ENCODE results near the gene COX5A. TPM values are rescaled to one million over a fixed set of nuclear protein-coding genes. Genes with fewer than 3 reads are reported as not detected.

The COX5A gene
- total RNA-seq, 5 donors from 2014 or later (not counting 1 experiment from before 2014, with no cell fraction given), result 58.5 to 83.1 (median 76.7) TPM

DNA sequence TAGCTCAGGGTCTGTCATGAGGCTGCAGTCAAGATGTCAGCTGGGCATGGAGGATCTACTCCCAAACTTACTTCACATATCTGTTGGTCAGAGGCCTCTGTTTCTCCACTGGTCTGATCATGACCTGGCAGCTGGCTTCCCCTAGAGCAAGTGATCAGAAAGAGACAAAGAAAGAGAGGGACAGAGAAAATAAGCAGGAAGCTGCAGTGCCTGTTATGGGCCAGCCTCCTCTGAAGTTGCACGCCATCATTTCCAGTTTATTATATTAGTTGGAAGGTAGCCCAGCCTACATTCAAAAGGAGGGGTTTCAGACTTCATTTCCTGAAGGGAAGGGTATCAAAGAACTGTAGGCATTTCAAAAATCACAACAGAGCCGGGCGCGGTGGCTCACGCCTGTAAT lies 23.7 kb upstream of the COX5A start:
- Histone ChIP-seq H3K9me3 (no peaks in the 10 kb centered on the region), H3K4me3 (ENCODE audit: control insufficient read depth in 1 of 2, extremely low read depth in 1 of 2, low read length in 1 of 2) (no peak overlapping the region), H3K27me3 (replicated peaks in 1 of 2; ENCODE audit: control insufficient read depth in 2 of 2, extremely low read depth in 1 of 2, insufficient read depth in 2 of 2, low read length in 1 of 2) (peaks cover 0 to 39% of the 10 kb centered on the region in 2 experiments), H3K27ac (ENCODE audit: low read length) (no peak overlapping the region), H3K36me3 (ENCODE audit: control insufficient read depth in 2 of 2, extremely low read depth in 1 of 2, insufficient read depth in 1 of 2, low read length in 1 of 2) (no peaks in the 10 kb centered on the region), H3K4me1 (ENCODE audit: control insufficient read depth in 1 of 2, extremely low read depth in 1 of 2, insufficient read depth in 2 of 2, low read length in 2 of 2) (peaks cover 0 to 27% of the 10 kb centered on the region in 2 experiments)
- Mint-ChIP-seq H3K36me3 (no peaks in the 10 kb centered on the region), H3K9me3 (no peaks in the 10 kb centered on the region), H3K27me3 (peaks cover 12 to 29% of the 10 kb centered on the region in 2 donors), H3K27ac (no peak overlapping the region), H3K4me1 (peaks cover 19 to 27% (median 23%) of the 10 kb centered on the region in 3 donors), H3K4me3 (no peak overlapping the region)
- 91% methylated on average over 4 of the region's 5 CpGs for WGBS (ENCODE audit: insufficient coverage)
- POLR2A ChIA-PET, result no interaction called here
- CTCF ChIA-PET, result interaction anchor here (0.5 to 0.7 kb wide), 2 partner anchors 11 to 163 kb away, joined by 4 read pairs; no protein-coding TSS in a partner anchor
- ATAC-seq (replicated peaks in 1 of 4) (no peak), DNase-seq (no peak)

DNA sequence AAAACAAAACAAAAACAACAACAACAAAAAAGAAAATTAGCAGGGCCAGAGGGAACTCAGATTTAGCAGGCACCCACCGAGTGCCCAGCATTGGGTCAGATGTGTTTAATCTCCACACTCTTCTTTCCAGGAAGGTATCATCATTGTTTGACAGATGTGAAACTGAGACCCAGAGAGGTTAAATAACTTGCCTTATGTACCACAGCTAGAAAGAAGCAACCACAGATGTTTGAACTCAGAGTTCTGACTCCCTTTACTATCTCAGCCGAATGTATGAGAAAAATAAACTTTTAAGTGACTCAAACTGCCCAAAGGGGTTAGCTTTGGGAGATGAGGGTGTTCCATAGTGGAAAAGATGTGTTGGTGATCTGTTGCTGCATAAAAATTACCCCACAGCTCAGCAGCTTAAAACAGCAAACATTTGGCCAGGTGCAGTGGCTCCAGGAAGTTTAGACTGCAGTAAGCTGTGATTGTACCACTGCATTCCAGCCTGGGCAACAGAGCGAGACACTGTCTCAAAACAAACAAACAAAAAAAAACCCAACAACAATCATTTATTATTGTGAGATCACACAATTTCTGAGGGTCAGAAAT lies 23.2 kb upstream of the COX5A start:
- no peaks in the 10 kb centered on the region for H3K9me3 Mint-ChIP-seq
- Histone ChIP-seq H3K4me1 (ENCODE audit: control insufficient read depth in 1 of 2, extremely low read depth in 1 of 2, insufficient read depth in 2 of 2, low read length in 2 of 2) (peaks cover 0 to 28% of the 10 kb centered on the region in 2 experiments), H3K4me3 (ENCODE audit: control insufficient read depth in 1 of 2, extremely low read depth in 1 of 2, low read length in 1 of 2) (no peak overlapping the region), H3K9me3 (no peaks in the 10 kb centered on the region), H3K27ac (ENCODE audit: low read length) (no peak overlapping the region), H3K36me3 (ENCODE audit: control insufficient read depth in 2 of 2, extremely low read depth in 1 of 2, insufficient read depth in 1 of 2, low read length in 1 of 2) (no peaks in the 10 kb centered on the region), H3K27me3 (replicated peaks in 1 of 2; ENCODE audit: control insufficient read depth in 2 of 2, extremely low read depth in 1 of 2, insufficient read depth in 2 of 2, low read length in 1 of 2) (peaks cover 0 to 39% of the 10 kb centered on the region in 2 experiments)
- ChIA-PET CTCF (interaction anchor here in 1 of 2 donors (0.5 to 1.6 kb wide), 3 partner anchors 10 kb away, joined by 3 to 8 read pairs (median 4); no protein-coding TSS in a partner anchor), POLR2A (no interaction called here)
- peaks cover 12 to 29% of the 10 kb centered on the region in 2 donors for H3K27me3 Mint-ChIP-seq
- H3K4me1 Mint-ChIP-seq, result peaks cover 19 to 27% (median 23%) of the 10 kb centered on the region in 3 donors
- DNase-seq (no peak), ATAC-seq (replicated peaks in 1 of 4) (no peak)
- no peak overlapping the region for H3K4me3 Mint-ChIP-seq
- H3K27ac Mint-ChIP-seq, result no peak overlapping the region
- no peaks in the 10 kb centered on the region for H3K36me3 Mint-ChIP-seq
- WGBS (ENCODE audit: insufficient coverage), result 40% methylated on average over 1 of the region's 3 CpGs

- peaks cover 3 to 36% of the 10 kb centered on the region in 2 experiments for H3K4me1 ChIP-seq (ENCODE audit: control insufficient read depth in 1 of 2, extremely low read depth in 1 of 2, insufficient read depth in 2 of 2, low read length in 2 of 2)
- DNase-seq (no peak), ATAC-seq (replicated peaks in 1 of 4) (no peak)
- ChIA-PET CTCF (interaction anchor here in 1 of 2 donors (0.5 to 1.6 kb wide), 2 partner anchors 10 to 11 kb away, joined by 3 to 8 read pairs; no protein-coding TSS in a partner anchor), POLR2A (interaction anchor here in 1 of 2 donors (0.6 kb wide), 1 partner anchor 25 kb away, joined by 3 read pairs; no protein-coding TSS in a partner anchor)
- no peaks in the 10 kb centered on the region for H3K36me3 ChIP-seq (ENCODE audit: control insufficient read depth in 2 of 2, extremely low read depth in 1 of 2, insufficient read depth in 1 of 2, low read length in 1 of 2)
- no peak overlapping the region for H3K4me3 Mint-ChIP-seq
- H3K9me3 ChIP-seq, result no peaks in the 10 kb centered on the region
- no CpG with 5 or more reads among the region's 1 CpG for WGBS (ENCODE audit: insufficient coverage)
- H3K4me3 ChIP-seq (ENCODE audit: control insufficient read depth in 1 of 2, extremely low read depth in 1 of 2, low read length in 1 of 2), result no peak overlapping the region
- H3K27ac ChIP-seq (ENCODE audit: low read length), result no peak overlapping the region
- no peak overlapping the region for H3K27ac Mint-ChIP-seq
- peaks cover 2 to 47% of the 10 kb centered on the region in 2 experiments for H3K27me3 ChIP-seq (replicated peaks in 1 of 2; ENCODE audit: control insufficient read depth in 2 of 2, extremely low read depth in 1 of 2, insufficient read depth in 2 of 2, low read length in 1 of 2)
- peaks cover 12 to 29% of the 10 kb centered on the region in 2 donors for H3K27me3 Mint-ChIP-seq
- no peaks in the 10 kb centered on the region for H3K9me3 Mint-ChIP-seq
- H3K36me3 Mint-ChIP-seq, result no peaks in the 10 kb centered on the region
- peaks cover 23 to 27% (median 26%) of the 10 kb centered on the region in 3 donors for H3K4me1 Mint-ChIP-seq
Observed at GRCh38 chr15:74960286-74960685, 22.4 kb upstream of the COX5A start.

DNA sequence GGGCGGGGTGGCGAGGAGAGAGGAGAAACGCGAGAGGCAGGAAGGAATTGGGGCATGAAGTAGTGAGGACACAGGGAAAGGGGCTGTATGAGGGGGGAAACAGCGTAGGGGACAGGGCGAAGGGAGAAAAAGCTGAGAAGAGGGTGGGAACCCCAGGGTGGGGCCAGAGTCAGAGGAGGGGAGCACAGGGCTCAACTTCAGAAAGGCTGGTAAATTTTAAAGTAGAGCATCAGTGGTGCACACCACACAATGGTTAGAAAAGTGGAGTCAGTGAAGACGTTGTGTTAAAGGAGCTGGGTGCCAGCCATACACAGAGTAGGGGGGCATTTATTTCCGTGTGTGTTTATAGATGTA lies 21.7 kb upstream of the COX5A start:
- POLR2A ChIA-PET, result no interaction called here
- H3K4me3 Mint-ChIP-seq, result peak overlapping the region in 1 of 3 donors; percentile 69
- H3K36me3 ChIP-seq (ENCODE audit: control insufficient read depth in 2 of 2, extremely low read depth in 1 of 2, insufficient read depth in 1 of 2, low read length in 1 of 2), result no peaks in the 10 kb centered on the region

GRCh38 chr15:74958908-74959585 lies 21.2 kb upstream of the COX5A start:
- Histone ChIP-seq H3K4me1 (ENCODE audit: control insufficient read depth in 1 of 2, extremely low read depth in 1 of 2, insufficient read depth in 2 of 2, low read length in 2 of 2) (peaks cover 3 to 43% of the 10 kb centered on the region in 2 experiments), H3K9me3 (no peaks in the 10 kb centered on the region), H3K36me3 (ENCODE audit: control insufficient read depth in 2 of 2, extremely low read depth in 1 of 2, insufficient read depth in 1 of 2, low read length in 1 of 2) (no peaks in the 10 kb centered on the region), H3K27ac (ENCODE audit: low read length) (no peak overlapping the region), H3K4me3 (ENCODE audit: control insufficient read depth in 1 of 2, extremely low read depth in 1 of 2, low read length in 1 of 2) (peak overlapping the region in 1 of 2 donors; percentile 0), H3K27me3 (replicated peaks in 1 of 2; ENCODE audit: control insufficient read depth in 2 of 2, extremely low read depth in 1 of 2, insufficient read depth in 2 of 2, low read length in 1 of 2) (peaks cover 2 to 59% of the 10 kb centered on the region in 2 experiments)
- ATAC-seq (replicated peaks in 1 of 4) (no peak), DNase-seq (no peak)
- no peak overlapping the region for H3K27ac Mint-ChIP-seq
- POLR2A ChIA-PET, result interaction anchor here in 1 of 2 donors (0.7 kb wide), 1 partner anchor 687 kb away, joined by 6 read pairs; no protein-coding TSS in a partner anchor
- peaks cover 23 to 33% (median 27%) of the 10 kb centered on the region in 3 donors for H3K4me1 Mint-ChIP-seq
- peak overlapping the region; percentile 44 to 69 (median 66) for H3K4me3 Mint-ChIP-seq
- H3K36me3 Mint-ChIP-seq, result no peaks in the 10 kb centered on the region
- 15% methylated on average over 30 of the region's 47 CpGs for WGBS (ENCODE audit: insufficient coverage)
- CTCF ChIA-PET, result interaction anchor here (0.6 to 1.6 kb wide), 2 partner anchors 8 to 24 kb away, joined by 8 read pairs; no protein-coding TSS in a partner anchor
- peaks cover 12 to 29% of the 10 kb centered on the region in 2 donors for H3K27me3 Mint-ChIP-seq
- H3K9me3 Mint-ChIP-seq, result no peaks in the 10 kb centered on the region

More for the DNA sequence above, 21.7 kb upstream of the COX5A start:
- Histone ChIP-seq H3K4me1 (ENCODE audit: control insufficient read depth in 1 of 2, extremely low read depth in 1 of 2, insufficient read depth in 2 of 2, low read length in 2 of 2) (peaks cover 3 to 43% of the 10 kb centered on the region in 2 experiments), H3K27ac (ENCODE audit: low read length) (no peak overlapping the region), H3K27me3 (replicated peaks in 1 of 2; ENCODE audit: control insufficient read depth in 2 of 2, extremely low read depth in 1 of 2, insufficient read depth in 2 of 2, low read length in 1 of 2) (peaks cover 2 to 54% of the 10 kb centered on the region in 2 experiments), H3K9me3 (no peaks in the 10 kb centered on the region), H3K4me3 (ENCODE audit: control insufficient read depth in 1 of 2, extremely low read depth in 1 of 2, low read length in 1 of 2) (no peak overlapping the region)
- Mint-ChIP-seq H3K36me3 (no peaks in the 10 kb centered on the region), H3K27ac (no peak overlapping the region), H3K4me1 (peaks cover 23 to 33% (median 27%) of the 10 kb centered on the region in 3 donors), H3K27me3 (peaks cover 12 to 29% of the 10 kb centered on the region in 2 donors), H3K9me3 (no peaks in the 10 kb centered on the region)
- CTCF ChIA-PET, result interaction anchor here (0.6 to 1.6 kb wide), 2 partner anchors 9 to 25 kb away, joined by 8 read pairs; no protein-coding TSS in a partner anchor
- WGBS (ENCODE audit: insufficient coverage), result 21% methylated on average over 5 of the region's 8 CpGs
- DNase-seq, result no peak
- ATAC-seq (replicated peaks in 1 of 4), result no peak

DNA sequence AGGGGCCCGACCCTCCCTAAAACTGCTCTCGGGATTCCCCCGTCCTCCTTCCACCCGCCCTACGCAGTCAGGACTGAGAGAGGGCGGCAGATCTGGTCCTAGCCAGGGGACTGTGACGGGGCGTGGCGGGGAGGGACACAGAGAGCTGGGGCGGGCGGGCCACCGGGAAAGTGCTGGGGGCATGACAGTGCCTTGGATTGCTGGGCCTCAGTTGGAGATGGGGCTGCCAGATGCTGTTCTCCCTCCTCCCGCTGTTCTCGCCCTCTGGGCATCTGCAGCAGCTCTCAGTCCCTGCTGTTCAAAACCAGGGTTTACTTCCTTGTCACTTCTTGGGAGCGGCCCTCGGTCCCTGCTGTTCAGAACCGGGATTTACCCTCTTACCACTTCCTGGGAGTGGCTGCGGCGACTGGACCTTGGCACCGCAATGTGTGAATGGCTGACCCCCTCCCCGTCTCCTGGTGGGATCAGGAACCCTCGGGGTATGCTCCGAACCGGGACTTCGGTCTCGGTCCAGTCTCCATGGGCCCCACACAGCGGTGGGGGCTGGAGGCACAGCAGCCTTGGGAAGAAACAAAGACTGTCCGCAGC lies 20.5 kb upstream of the COX5A start:
- Mint-ChIP-seq H3K36me3 (no peaks in the 10 kb centered on the region), H3K4me1 (peaks cover 23 to 33% (median 27%) of the 10 kb centered on the region in 3 donors), H3K4me3 (peak overlapping the region; percentile 2 to 69 (median 43)), H3K27me3 (peaks cover 12 to 29% of the 10 kb centered on the region in 2 donors), H3K9me3 (no peaks in the 10 kb centered on the region), H3K27ac (no peak overlapping the region)
- DNase-seq (no peak), ATAC-seq (replicated peaks in 1 of 4) (no peak)
- Histone ChIP-seq H3K27me3 (replicated peaks in 1 of 2; ENCODE audit: control insufficient read depth in 2 of 2, extremely low read depth in 1 of 2, insufficient read depth in 2 of 2, low read length in 1 of 2) (peaks cover 2 to 59% of the 10 kb centered on the region in 2 experiments), H3K36me3 (ENCODE audit: control insufficient read depth in 2 of 2, extremely low read depth in 1 of 2, insufficient read depth in 1 of 2, low read length in 1 of 2) (no peaks in the 10 kb centered on the region), H3K4me1 (ENCODE audit: control insufficient read depth in 1 of 2, extremely low read depth in 1 of 2, insufficient read depth in 2 of 2, low read length in 2 of 2) (peaks cover 3 to 43% of the 10 kb centered on the region in 2 experiments), H3K4me3 (ENCODE audit: control insufficient read depth in 1 of 2, extremely low read depth in 1 of 2, low read length in 1 of 2) (peak overlapping the region in 1 of 2 donors; percentile 0), H3K27ac (ENCODE audit: low read length) (no peak overlapping the region), H3K9me3 (no peaks in the 10 kb centered on the region)
- WGBS (ENCODE audit: insufficient coverage), result 7% methylated on average over 21 of the region's 28 CpGs
- ChIA-PET POLR2A (interaction anchor here in 1 of 2 donors (0.7 kb wide), 2 partner anchors 274 to 688 kb away, joined by 3 to 6 read pairs; no protein-coding TSS in a partner anchor), CTCF (no interaction called here)
